ENCODE data around the gene DNAJC22.
"Not testable (repeated sequence)": the region's sequence is repeated elsewhere in the genome, so short reads cannot be mapped to it uniquely, and the experiment has no call there.

The DNAJC22 gene

GRCh38 chr12:49377386-49377785 lies 30.7 kb downstream of the DNAJC22 start:
- no peak for DNase-seq

- DNase-seq, result not testable (repeated sequence)
Measured at GRCh38 chr12:49380184-49380583, 33.5 kb downstream of the DNAJC22 start.

GRCh38 chr12:49388682-49389386 lies 42.1 kb downstream of the DNAJC22 start:
- DNase-seq, result no peak

GRCh38 chr12:49389387-49389703 lies 42.7 kb downstream of the DNAJC22 start:
- DNase-seq, result no peak

GRCh38 chr12:49397000-49397399 lies 50.3 kb downstream of the DNAJC22 start:
- DNase-seq, result no peak

GRCh38 chr12:49400304-49400703 lies 53.6 kb downstream of the DNAJC22 start:
- no peak for DNase-seq

Measured in NCI-H1694 (cell line).